NOMO-1 (cell line): Measurements from ENCODE around the gene MBTPS2.
"Not testable (repeated sequence)": the region's sequence is repeated elsewhere in the genome, so short reads cannot be mapped to it uniquely, and the experiment has no call there.

Source experiments
- DNase-seq, 2 experiments: peaks; one replicate each; lab custom pipeline; 2025; ENCODE audit not compliant: unreplicated experiment in 2 of 2; lab: John Stamatoyannopoulos, UW

The MBTPS2 gene

GRCh38 chrX:21855937-21856415 lies 16.6 kb downstream of the MBTPS2 start, which contains the start of gene YY2:
Gene YY2, plus strand, starts transcription at chrX:21855987. Its CDS starts 498 bp downstream, at chrX:21856485.
- DNase-seq, result no peak

DNA sequence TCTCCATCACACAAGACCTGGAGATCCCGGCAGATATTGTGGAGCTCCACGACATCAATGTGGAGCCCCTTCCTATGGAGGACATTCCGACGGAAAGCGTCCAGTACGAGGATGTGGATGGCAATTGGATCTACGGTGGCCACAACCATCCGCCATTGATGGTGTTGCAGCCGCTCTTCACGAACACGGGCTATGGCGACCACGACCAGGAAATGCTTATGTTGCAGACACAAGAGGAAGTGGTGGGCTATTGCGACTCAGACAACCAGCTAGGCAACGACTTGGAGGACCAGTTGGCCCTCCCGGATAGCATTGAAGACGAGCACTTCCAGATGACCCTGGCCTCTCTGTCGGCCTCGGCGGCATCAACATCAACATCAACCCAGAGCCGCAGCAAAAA lies 17.1 kb downstream of the MBTPS2 start:
- no peak for DNase-seq

- DNase-seq, result no peak
These were observed 23.8 kb downstream of the MBTPS2 start for GRCh38 chrX:21863241-21863640.

GRCh38 chrX:21865436-21865835 lies 26.0 kb downstream of the MBTPS2 start:
- DNase-seq, result no peak

DNA sequence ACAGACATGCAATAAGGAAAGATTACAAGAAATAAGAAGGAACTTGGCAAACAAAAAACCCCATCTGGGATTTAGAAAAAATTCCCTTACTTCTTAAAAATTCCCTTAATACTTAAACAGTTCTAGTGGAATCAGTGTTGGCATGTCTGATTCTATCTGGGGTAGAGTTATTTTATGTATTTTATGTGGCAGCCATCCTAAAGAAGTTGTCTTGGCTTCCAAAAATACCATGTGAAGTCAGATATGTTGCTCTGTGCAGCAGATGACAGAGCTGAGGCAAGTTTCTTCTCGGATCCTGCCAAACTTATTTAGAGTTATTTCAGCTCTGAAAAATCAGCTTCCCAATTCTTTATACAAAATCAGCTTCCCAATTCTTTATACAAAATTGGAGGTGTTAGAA lies 31.1 kb downstream of the MBTPS2 start:
- no peak for DNase-seq

GRCh38 chrX:21873063-21873775 lies 33.8 kb downstream of the MBTPS2 start:
- DNase-seq, result no peak

- not testable (repeated sequence) for DNase-seq
These were observed 34.8 kb downstream of the MBTPS2 start for GRCh38 chrX:21874182-21874581.

DNA sequence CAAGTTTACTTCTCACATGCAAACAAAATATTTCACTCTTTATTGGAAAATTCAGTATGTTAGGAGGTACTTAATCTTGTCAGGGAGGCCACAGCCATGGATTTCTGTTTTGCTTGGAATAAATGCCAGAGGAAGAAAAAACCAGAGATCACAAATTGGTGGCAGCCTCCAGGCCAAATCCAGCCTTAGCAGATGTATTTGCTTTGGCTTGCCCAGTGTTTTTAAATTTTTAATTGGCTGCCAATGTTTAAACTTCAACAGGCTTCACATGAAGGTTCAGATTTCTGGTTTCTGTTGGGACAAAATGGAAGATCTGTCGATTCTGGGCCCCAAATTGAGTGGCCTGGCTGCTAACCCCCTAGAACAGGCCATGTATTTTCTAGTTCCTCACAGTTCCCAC lies 35.6 kb downstream of the MBTPS2 start:
- DNase-seq, result no peak

- DNase-seq, result no peak
These were observed 42.6 kb downstream of the MBTPS2 start for GRCh38 chrX:21881881-21882574.

DNA sequence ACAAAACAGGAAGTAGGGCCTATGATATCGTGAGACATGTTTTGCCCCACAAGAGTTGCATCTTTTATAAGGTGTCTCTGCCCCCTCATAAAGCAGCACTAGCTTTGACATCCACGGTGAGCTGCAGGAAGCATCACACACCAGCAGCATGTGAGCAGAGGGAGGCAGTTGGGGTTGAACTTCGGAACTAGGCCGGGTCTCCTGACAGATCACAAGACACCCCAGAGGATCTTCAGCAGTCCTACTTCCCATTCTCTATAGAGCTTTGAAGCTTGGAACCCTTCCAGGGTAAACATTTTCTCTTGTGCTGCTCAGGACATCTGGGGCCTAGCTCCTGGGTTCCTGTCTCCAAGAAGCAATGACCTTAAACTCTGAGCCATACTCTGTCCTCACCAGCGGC lies 43.8 kb downstream of the MBTPS2 start:
- DNase-seq, result no peak

DNA sequence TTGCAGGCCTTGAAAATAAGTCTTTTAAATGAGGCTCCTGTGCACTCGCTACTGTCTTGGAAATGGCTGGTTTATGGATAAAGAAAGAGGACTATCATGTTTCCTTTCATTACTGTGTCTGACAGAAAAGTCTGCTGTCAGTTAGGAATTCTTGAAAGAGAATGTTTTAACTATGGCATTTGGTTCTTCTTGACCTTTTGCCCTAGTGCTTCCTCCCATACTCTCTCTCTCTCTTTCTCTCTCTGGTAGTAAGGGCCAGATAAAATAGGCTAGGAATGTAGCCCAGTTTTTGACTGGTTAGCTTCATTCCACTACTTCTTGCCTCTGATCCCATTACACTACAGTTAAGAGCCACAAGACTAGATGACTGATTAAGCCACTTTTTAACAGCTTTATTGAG lies 46.2 kb downstream of the MBTPS2 start:
- DNase-seq, result no peak

- no peak for DNase-seq
These were observed 65.9 kb downstream of the MBTPS2 start for GRCh38 chrX:21905313-21905712.

GRCh38 chrX:21905953-21906352 lies 66.5 kb downstream of the MBTPS2 start:
- no peak for DNase-seq

- no peak for DNase-seq
These were observed 67.8 kb downstream of the MBTPS2 start for GRCh38 chrX:21907260-21907659.

GRCh38 chrX:21911481-21911880 lies 72.1 kb downstream of the MBTPS2 start:
- no peak for DNase-seq

DNA sequence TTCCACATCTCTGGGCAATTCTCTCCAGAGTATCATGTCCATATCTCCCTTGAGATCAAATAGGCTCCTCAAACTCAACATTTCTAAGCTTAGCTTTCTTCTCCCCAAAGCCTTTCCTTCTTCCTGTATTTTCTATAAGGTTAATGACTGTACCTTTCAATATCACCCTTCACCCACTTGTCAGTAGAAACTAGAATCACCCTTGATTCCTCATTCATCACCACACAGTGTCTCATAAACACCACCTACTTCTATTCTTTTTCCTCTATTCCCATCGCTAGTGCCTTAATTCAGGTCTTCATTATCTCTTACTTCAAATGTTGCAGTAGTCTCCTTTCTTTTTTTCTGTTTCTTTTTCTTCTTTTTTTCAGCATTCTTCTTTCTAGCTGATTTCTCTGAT lies 72.8 kb downstream of the MBTPS2 start:
- DNase-seq, result no peak

DNA sequence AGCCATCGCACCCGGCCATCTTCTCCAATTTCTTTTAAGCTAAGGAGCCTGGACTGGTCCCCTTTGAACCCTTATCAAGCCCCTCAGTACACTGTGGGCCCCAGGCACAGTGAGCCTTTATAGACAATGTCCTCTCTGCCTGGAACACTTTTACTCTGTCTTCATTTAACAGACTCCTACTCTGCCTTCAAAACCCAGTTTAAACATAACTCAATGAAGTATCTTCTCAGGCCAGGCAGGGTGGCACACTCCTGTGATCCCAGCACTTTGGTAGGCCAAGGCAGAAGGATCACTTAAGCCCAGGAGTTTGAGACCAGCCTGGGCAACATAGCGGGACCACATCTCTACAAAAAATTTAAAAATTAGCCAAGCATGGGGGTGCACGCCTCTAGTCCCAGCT lies 73.6 kb downstream of the MBTPS2 start:
- DNase-seq, result no peak

DNA sequence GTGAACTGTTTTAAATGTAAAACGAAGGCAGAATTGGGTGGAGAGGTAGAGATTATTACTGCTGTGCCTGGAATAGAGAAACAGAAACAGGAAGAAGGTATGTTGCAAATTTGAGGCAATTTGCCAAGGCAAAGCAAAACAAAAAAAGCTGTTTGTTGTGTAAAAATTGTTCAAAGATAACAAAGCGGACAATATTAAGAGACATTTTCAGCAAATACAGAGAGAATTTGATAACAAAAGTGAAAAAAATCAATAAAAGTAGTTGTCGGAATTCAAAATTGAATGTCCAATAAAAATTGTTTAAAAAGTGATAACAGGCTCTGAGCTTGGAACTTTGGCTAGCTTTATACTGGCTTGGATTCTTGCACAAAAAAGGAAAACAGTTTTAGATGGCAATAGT lies 86.7 kb downstream of the MBTPS2 start:
- DNase-seq, result peak; percentile 27 to 71

DNA sequence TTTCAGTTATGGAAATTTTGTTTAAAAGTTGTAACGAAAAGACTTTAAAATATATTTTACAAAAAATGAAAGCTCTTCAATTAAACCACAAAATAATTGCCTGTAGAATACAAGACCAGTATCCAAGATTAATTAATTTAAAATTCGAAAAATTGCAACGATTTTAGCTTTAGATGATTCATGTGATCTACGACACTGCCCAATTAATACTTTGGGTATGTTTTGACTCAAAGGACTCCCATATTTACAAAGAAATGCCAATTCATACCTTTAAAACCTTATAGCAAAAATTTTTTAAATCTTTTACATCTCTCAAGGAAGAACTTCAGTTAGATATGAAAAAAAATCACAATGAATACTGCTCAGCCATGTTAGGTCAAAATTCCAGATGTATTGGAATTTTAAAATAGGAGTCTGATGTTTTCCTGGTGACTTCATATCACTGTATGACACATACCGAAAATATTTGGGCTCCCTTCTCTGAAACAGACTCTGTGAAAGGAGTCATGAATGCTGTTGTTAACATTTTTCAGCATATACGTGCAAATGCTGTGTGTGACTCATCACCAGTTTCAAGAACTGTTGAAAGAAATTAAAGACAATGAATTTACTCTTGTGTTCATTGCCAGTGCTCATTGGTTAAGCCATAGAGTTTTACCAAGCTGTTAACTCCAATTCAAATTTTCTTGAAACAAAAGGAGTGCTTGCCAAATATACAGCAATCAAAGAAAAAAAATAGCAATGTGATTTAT lies 87.3 kb downstream of the MBTPS2 start:
- DNase-seq, result peak; percentile 20 to 56

- peak; percentile 28 to 68 for DNase-seq
These were observed 89.8 kb downstream of the MBTPS2 start for GRCh38 chrX:21929209-21929608.

DNA sequence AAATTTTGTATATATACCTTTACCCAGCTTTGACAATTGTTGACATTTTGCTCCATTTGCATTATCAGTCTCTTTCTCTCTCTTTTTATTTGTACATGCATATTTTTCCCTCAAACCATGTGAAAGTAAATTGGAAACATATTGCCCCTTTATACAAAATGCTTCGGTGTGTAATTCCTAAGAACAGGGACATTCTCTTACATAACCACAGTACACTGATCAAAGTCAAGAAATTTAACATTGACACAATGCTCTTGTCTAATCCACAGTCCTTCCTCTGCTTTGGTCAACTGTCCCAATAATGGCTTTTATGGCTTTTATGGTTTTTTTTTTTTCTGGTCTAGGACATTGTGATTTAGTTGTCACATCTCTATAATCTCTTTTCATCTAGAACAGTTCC lies 91.6 kb downstream of the MBTPS2 start:
- DNase-seq, result no peak
